Activated B cell treated with CpG ODN at 0.5 μM for 24 hours (primary cell): Measurements from ENCODE around the gene SUCO. TPM values are rescaled to one million over a fixed set of nuclear protein-coding genes. Genes with fewer than 3 reads are reported as not detected.

ENCODE experiments used
- ATAC-seq: fragments of 200-7000 bp; cut with Tn5 transposase; one replicate; pipeline ENCODE4 v1.10.0; 2021; ENCODE audit warnings: low read depth, mild to moderate bottlenecking, moderate library complexity
- CTCF ChIA-PET: fragments of 350-600 bp; sonication (Branson Sonifier 250); formaldehyde crosslinking; loops from one replicate; lab custom pipeline; 2021; ENCODE audit warnings: antibody characterized with exemption; lab: Charles Lee
- POLR2A ChIA-PET: fragments of 350-600 bp; sonication (Branson Sonifier 250); formaldehyde crosslinking; loops from one replicate; lab custom pipeline; 2021; ENCODE audit warnings: antibody characterized with exemption; lab: Charles Lee
- DNase-seq: peaks from one replicate; pipeline ENCODE4 v3.0.0; 2022
- H3K27ac Mint-ChIP-seq: one replicate; pipeline ENCODE4 v1.8.0; 2020; ENCODE audit warnings: mixed read lengths
- H3K27me3 Mint-ChIP-seq: one replicate; pipeline ENCODE4 v1.8.0; 2021; ENCODE audit warnings: mixed read lengths
- H3K36me3 Mint-ChIP-seq: one replicate; pipeline ENCODE4 v1.8.0; 2021; ENCODE audit warnings: low read depth, mixed read lengths
- H3K4me1 Mint-ChIP-seq: one replicate; pipeline ENCODE4 v1.8.0; 2021; ENCODE audit warnings: mixed read lengths
- H3K4me3 Mint-ChIP-seq: one replicate; pipeline ENCODE4 v1.8.0; 2020; ENCODE audit warnings: mild to moderate bottlenecking, mixed read lengths
- H3K9me3 Mint-ChIP-seq: one replicate; pipeline ENCODE4 v1.8.0; 2020; ENCODE audit warnings: mixed read lengths
- CTCF ChIP-seq: fragments of 200-600 bp; IDR thresholded peaks from one replicate; pipeline ENCODE4 v1.8.0; 2022; ENCODE audit warnings: antibody characterized with exemption, mild to moderate bottlenecking
- intact Hi-C: fragments of 100-400 bp; cut with micrococcal nuclease; formaldehyde crosslinking; loops from one replicate; pipeline ENCODE4 v1.15.1; 2024
- total RNA-seq: library from RNA; stranded (reverse); gene quantifications from 2 replicates; pipeline ENCODE4 v1.2.3, GENCODE V29; 2022

SUCO gene
- total RNA-seq, 1 donor from 2014 or later, result 47.1 TPM

GRCh38 chr1:172567720-172568119, 34.8 kb downstream of the SUCO start:
- POLR2A ChIA-PET, result no interaction called here
- intact Hi-C loops, result no loop called here
- no peak for TF ChIP-seq CTCF

GRCh38 chr1:172574080-172574479, 41.1 kb downstream of the SUCO start:
- Mint-ChIP-seq H3K4me3 (no peak overlapping the region), H3K4me1 (no peaks in the 10 kb centered on the region), H3K27ac (no peak overlapping the region), H3K36me3 (peaks cover 59% of the 10 kb centered on the region), H3K27me3 (no peaks in the 10 kb centered on the region), H3K9me3 (peaks cover 4% of the 10 kb centered on the region)
- intact Hi-C loops, result no loop called here
- ATAC-seq (no peak), DNase-seq (no peak)
- no peak for TF ChIP-seq CTCF
- ChIA-PET POLR2A (no interaction called here), CTCF (no interaction called here)

More at GRCh38 chr1:172567720-172568119, 34.8 kb downstream of the SUCO start:
- CTCF ChIA-PET, result no interaction called here
- peaks cover 15% of the 10 kb centered on the region for H3K9me3 Mint-ChIP-seq
- DNase-seq (no peak), ATAC-seq (no peak)
- H3K4me3 Mint-ChIP-seq, result no peak overlapping the region
- peaks cover 67% of the 10 kb centered on the region for H3K36me3 Mint-ChIP-seq
- no peak overlapping the region for H3K27ac Mint-ChIP-seq
- H3K27me3 Mint-ChIP-seq, result no peaks in the 10 kb centered on the region
- peaks cover 5% of the 10 kb centered on the region for H3K4me1 Mint-ChIP-seq

GRCh38 chr1:172578586-172578985, 45.6 kb downstream of the SUCO start:
- ATAC-seq (no peak), DNase-seq (no peak)
- Mint-ChIP-seq H3K4me3 (no peak overlapping the region), H3K36me3 (peaks cover 61% of the 10 kb centered on the region), H3K27ac (no peak overlapping the region), H3K4me1 (no peaks in the 10 kb centered on the region), H3K27me3 (no peaks in the 10 kb centered on the region), H3K9me3 (no peaks in the 10 kb centered on the region)
- CTCF ChIA-PET, result no interaction called here
- POLR2A ChIA-PET, result no interaction called here
- intact Hi-C loops, result no loop called here
- TF ChIP-seq CTCF, result no peak

- no peak for ATAC-seq
- CTCF ChIA-PET, result no interaction called here
- no peaks in the 10 kb centered on the region for H3K27me3 Mint-ChIP-seq
- TF ChIP-seq CTCF, result no peak
- H3K4me3 Mint-ChIP-seq, result no peak overlapping the region
- no peak overlapping the region for H3K27ac Mint-ChIP-seq
- DNase-seq, result no peak
- no peaks in the 10 kb centered on the region for H3K4me1 Mint-ChIP-seq
- H3K9me3 Mint-ChIP-seq, result no peaks in the 10 kb centered on the region
- peaks cover 51% of the 10 kb centered on the region for H3K36me3 Mint-ChIP-seq
- intact Hi-C loops, result no loop called here
- POLR2A ChIA-PET, result no interaction called here
Observed at GRCh38 chr1:172581273-172581672, 48.3 kb downstream of the SUCO start.

GRCh38 chr1:172581779-172582178, 48.8 kb downstream of the SUCO start:
- Mint-ChIP-seq H3K4me1 (no peaks in the 10 kb centered on the region), H3K36me3 (peaks cover 52% of the 10 kb centered on the region)
- no peak for ATAC-seq

More at GRCh38 chr1:172581779-172582178, 48.8 kb downstream of the SUCO start:
- Mint-ChIP-seq H3K9me3 (no peaks in the 10 kb centered on the region), H3K27ac (no peak overlapping the region), H3K4me3 (no peak overlapping the region), H3K27me3 (no peaks in the 10 kb centered on the region)
- TF ChIP-seq CTCF, result no peak
- ChIA-PET POLR2A (no interaction called here), CTCF (no interaction called here)
- no peak for DNase-seq
- intact Hi-C loops, result no loop called here
